ENCODE measurements around the gene LDB2. TPM values are rescaled to one million over a fixed set of nuclear protein-coding genes. Genes with fewer than 3 reads are reported as not detected.
A peak's percentile ranks its signal among the peaks of the same experiment; 100 is the strongest.

The LDB2 gene
- total RNA-seq, 1 experiment from 2014 or later, result not detected

- Histone ChIP-seq H3K79me2 (ENCODE audit: low read depth) (no peaks in the 10 kb centered on the region), H3K27me3 (ENCODE audit: insufficient read depth, low read depth) (no peaks in the 10 kb centered on the region), H4K20me1 (ENCODE audit: insufficient read depth) (no peaks in the 10 kb centered on the region), H3K27ac (no peak overlapping the region), H3K9me3 (ENCODE audit: insufficient read depth, low read depth) (no peaks in the 10 kb centered on the region), H3K4me1 (replicated peaks; ENCODE audit: insufficient read depth) (no peaks in the 10 kb centered on the region), H3K36me3 (ENCODE audit: low read depth) (no peaks in the 10 kb centered on the region), H3K4me3 (no peak overlapping the region), H3K9me2 (ENCODE audit: insufficient read depth) (no peaks in the 10 kb centered on the region), H2AFZ (no peak overlapping the region), H3F3A (ENCODE audit: insufficient read depth, low read depth) (no peaks in the 10 kb centered on the region), H3K4me2 (no peak overlapping the region)
- peak in 1 of 2 experiments; percentile 49 for DNase-seq
- intact Hi-C loops (cut with micrococcal nuclease; ENCODE audit: unreplicated experiment), result loop anchor here (5.0 kb wide), 1 partner anchor 625 kb away; no protein-coding TSS in a partner anchor
- peak; percentile 76 for TF ChIP-seq CTCF (conservative IDR thresholded peaks at IDR 0.05)
- TF ChIP-seq EZH2 (IDR thresholded peaks at IDR 0.05; ENCODE audit: low read depth), result no peak
- ChIA-PET CTCF (interaction anchor here (0.6 to 1.1 kb wide), 3 partner anchors 46 to 532 kb away, joined by 3 to 8 read pairs (median 5); no protein-coding TSS in a partner anchor), POLR2A (ENCODE audit: unreplicated experiment) (no interaction called here)
- no TSS peak for BruUV-seq (replicated peaks)
These were observed 18.4 kb upstream of the LDB2 start for GRCh38 chr4:16916719-16917337.

- no peaks in the 10 kb centered on the region for H3K9me2 ChIP-seq (ENCODE audit: insufficient read depth)
- no peak overlapping the region for H2AFZ ChIP-seq
- H3K4me3 ChIP-seq, result no peak overlapping the region
- no peaks in the 10 kb centered on the region for H3K4me1 ChIP-seq (replicated peaks; ENCODE audit: insufficient read depth)
- H3F3A ChIP-seq (ENCODE audit: insufficient read depth, low read depth), result no peaks in the 10 kb centered on the region
- no peak overlapping the region for H3K27ac ChIP-seq
- no peak for TF ChIP-seq EZH2 (IDR thresholded peaks at IDR 0.05; ENCODE audit: low read depth)
- no peak for TF ChIP-seq CTCF (conservative IDR thresholded peaks at IDR 0.05)
- H3K79me2 ChIP-seq (ENCODE audit: low read depth), result no peaks in the 10 kb centered on the region
- POLR2A ChIA-PET (ENCODE audit: unreplicated experiment), result no interaction called here
- DNase-seq, result no peak
- no peaks in the 10 kb centered on the region for H3K9me3 ChIP-seq (ENCODE audit: insufficient read depth, low read depth)
- H3K36me3 ChIP-seq (ENCODE audit: low read depth), result no peaks in the 10 kb centered on the region
- CTCF ChIA-PET, result interaction anchor here (0.6 to 1.1 kb wide), 2 partner anchors 45 to 532 kb away, joined by 5 to 8 read pairs; no protein-coding TSS in a partner anchor
- H4K20me1 ChIP-seq (ENCODE audit: insufficient read depth), result no peaks in the 10 kb centered on the region
- H3K27me3 ChIP-seq (ENCODE audit: insufficient read depth, low read depth), result no peaks in the 10 kb centered on the region
- no TSS peak for BruUV-seq (replicated peaks)
- intact Hi-C loops (cut with micrococcal nuclease; ENCODE audit: unreplicated experiment), result loop anchor here (5.0 kb wide), 1 partner anchor 624 kb away; no protein-coding TSS in a partner anchor
- H3K4me2 ChIP-seq, result no peak overlapping the region
These were observed 17.6 kb upstream of the LDB2 start for GRCh38 chr4:16916031-16916430.

- no peaks in the 10 kb centered on the region for H4K20me1 ChIP-seq (ENCODE audit: insufficient read depth)
- POLR2A ChIA-PET (ENCODE audit: unreplicated experiment), result no interaction called here
- no peaks in the 10 kb centered on the region for H3K9me2 ChIP-seq (ENCODE audit: insufficient read depth)
- H3K36me3 ChIP-seq (ENCODE audit: low read depth), result no peaks in the 10 kb centered on the region
- H3K79me2 ChIP-seq (ENCODE audit: low read depth), result no peaks in the 10 kb centered on the region
- BruUV-seq (replicated peaks), result no TSS peak
- no peak overlapping the region for H3K4me2 ChIP-seq
- H3K4me1 ChIP-seq (replicated peaks; ENCODE audit: insufficient read depth), result no peaks in the 10 kb centered on the region
- no peak for DNase-seq
- intact Hi-C loops (cut with micrococcal nuclease; ENCODE audit: unreplicated experiment), result no loop called here
- no peak for TF ChIP-seq CTCF (conservative IDR thresholded peaks at IDR 0.05)
- no peak for TF ChIP-seq EZH2 (IDR thresholded peaks at IDR 0.05; ENCODE audit: low read depth)
- no peaks in the 10 kb centered on the region for H3K9me3 ChIP-seq (ENCODE audit: insufficient read depth, low read depth)
- H3K27me3 ChIP-seq (ENCODE audit: insufficient read depth, low read depth), result no peaks in the 10 kb centered on the region
- no peak overlapping the region for H2AFZ ChIP-seq
- no peaks in the 10 kb centered on the region for H3F3A ChIP-seq (ENCODE audit: insufficient read depth, low read depth)
- H3K4me3 ChIP-seq, result no peak overlapping the region
- H3K27ac ChIP-seq, result no peak overlapping the region
- CTCF ChIA-PET, result no interaction called here
These were observed 15.8 kb upstream of the LDB2 start for GRCh38 chr4:16914208-16914607.
